HG03378 (cell line): ENCODE measurements around the gene SIPA1L2.

Experiments used
- ATAC-seq: cut with Tn5 transposase; IDR thresholded peaks from one replicate; pipeline ENCODE4 v1.9.1; 2021; ENCODE audit warnings: mild to moderate bottlenecking, moderate library complexity; ENCODE audit not compliant: unreplicated experiment

Gene SIPA1L2

DNA sequence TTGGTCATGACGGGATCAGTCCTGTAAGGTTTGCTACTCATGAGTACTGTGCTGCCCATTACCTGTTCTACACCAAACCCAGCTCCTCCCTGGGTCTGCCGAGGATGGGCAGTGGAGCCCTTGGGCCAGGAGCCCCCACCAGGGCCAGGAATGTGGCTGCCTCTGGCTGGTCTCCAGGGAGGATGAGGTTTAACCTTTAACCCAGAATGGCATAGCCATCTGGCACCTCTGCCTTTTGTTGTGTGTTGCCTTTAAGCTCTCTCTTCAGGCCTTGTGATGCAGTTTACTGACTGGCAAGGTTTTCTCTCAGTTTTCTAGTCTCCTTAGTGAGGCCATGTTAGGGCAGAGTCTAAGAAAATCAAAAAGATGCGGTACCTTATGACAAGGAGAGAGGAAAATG is 38.6 kb downstream of the SIPA1L2 start:
- no peak for ATAC-seq

DNA sequence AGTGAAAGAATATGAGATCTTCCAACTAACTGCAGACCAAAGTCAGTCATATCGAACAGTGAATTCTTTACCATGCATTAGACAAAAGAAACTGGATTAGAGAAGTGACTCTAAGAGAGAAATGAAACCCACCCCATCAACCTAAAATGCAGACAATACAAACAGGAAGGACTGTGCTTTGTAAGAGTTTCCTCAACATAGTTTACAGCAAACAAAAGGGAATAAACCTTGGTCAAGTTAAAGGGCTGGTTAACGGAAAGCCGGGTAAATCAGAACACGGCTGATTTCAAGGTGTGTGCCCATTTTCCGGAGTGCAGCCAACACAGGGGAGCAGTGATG is 39.2 kb downstream of the SIPA1L2 start:
- peak; percentile 59 for ATAC-seq

DNA sequence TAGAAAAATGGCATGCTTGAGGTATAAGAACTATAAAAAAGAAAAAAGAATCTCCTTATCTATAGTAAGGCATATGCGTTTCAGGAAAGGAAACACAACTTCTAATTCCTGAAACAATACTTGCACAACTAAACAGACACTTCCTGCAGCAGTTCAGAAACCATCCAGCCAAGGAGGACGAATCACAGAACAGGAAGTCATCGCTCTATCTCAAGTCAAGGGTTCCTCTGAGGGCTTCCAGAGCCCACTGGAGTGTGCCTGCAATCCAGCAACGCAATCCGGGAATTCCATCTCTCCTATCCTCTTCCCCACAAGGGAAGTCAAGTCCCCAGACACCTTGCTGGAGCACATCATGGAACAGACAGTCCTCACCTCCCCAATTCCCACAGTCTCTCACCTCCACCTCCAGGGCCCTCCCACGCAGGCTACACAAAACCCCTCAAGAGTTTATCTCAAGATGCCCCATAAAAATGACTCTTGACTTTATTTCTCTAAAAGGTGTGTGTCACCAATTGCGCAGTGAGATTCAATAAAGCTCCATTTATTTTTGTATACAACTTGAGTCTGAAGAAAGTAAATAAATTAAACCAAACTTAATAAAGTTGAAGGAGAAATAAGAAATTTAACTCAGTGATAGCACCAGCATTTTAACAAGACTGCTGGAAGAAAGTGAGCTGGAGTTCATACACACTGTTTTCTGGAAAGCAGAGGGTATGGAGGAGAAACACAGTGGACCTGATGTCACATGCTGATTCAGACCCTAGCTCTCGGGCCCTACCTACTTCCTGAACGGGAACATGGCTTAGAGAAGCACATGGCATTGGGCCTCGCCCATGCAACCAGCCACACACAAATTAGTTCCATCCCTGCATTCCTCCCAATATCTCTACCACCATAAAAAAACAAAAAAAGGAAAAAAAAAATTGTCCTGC is 39.9 kb downstream of the SIPA1L2 start:
- peak; percentile 23 for ATAC-seq

DNA sequence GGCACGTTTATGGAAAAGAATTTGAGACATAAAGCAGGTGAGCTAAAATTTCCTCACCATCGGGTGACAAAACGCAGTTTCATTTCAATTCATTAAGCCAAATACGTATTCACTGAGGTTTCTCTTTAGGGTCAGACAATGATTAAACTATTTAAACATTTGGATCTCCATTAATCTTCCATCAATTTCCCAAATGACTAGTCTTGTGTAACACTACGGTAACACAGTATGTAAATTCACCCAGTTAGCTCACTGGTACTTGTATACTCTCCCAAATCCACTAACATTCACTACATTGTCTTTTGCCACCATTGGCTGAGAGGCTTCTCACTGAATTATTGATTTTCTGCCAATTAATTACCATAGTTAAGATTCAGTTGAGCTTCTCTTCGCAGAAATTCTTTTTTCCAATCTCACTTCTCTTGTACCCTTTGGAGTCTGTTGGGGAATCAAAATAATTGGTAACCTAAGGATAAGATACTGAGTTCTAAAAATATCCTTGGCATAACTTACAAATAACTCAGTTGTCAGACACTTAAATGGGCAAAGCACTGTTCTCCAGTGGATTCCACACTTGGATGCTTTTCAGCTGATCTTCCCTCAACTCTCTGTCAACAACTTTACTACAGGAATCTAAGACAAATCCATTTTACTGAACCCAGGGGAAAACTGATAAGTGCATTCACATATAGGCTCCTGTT is 40.7 kb downstream of the SIPA1L2 start:
- no peak for ATAC-seq

DNA sequence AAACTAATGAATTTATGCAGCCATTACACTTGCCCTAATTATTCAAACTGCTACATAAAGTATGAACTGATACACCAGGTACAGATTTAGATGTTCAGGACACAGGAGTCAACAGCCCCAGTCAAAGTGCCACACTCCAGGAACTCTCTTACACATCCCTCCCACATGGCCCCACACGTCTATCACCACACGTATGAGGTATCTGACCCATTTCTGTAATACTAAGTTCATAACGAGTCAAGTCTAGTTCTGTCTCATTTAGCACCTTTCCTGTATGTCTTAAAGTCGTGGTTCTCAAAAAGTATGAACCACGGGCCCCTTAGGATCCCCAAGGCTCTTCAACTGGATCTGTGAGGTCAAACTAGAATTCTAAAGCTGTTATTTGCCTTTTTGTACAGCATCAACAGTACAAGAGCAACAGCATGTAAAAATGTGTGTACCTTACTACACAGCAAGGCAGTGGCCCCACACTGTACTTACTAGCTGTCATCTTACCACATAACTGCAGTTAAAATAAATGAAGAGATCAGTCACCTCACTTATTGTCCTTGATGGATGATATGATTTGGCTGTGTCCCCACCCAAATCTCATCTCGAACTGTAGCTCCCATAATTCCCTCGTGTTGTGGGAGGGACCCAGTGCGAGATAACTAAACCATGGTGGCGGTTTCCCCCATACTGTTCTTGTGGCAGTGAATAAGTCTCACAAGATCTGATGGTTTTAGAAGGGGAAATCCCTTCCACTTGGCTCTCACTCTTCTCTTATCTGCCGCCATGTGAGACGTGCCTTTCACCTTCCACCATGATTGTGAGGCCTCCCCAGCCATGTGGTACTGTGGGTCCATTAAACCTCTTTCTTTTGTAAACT is 42.6 kb downstream of the SIPA1L2 start:
- ATAC-seq = no peak

DNA sequence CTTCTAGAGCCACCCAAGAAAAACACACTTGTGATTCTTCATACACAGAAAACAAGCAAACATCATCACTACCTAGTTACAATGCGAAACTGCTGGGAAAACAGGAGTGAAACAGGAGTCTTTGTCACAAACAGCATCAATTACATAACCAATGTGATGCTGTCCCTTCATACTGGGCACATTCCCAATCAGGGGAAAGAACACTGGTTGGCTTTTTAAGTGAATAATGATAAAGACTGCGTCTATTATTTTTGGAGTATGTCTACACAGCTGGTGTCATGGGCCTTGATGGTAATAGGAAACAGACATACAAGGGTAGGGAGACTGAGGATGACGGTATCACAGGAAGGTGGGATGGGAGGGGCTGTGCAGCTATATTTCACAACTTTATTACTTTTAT is 43.3 kb downstream of the SIPA1L2 start:
- no peak for ATAC-seq

DNA sequence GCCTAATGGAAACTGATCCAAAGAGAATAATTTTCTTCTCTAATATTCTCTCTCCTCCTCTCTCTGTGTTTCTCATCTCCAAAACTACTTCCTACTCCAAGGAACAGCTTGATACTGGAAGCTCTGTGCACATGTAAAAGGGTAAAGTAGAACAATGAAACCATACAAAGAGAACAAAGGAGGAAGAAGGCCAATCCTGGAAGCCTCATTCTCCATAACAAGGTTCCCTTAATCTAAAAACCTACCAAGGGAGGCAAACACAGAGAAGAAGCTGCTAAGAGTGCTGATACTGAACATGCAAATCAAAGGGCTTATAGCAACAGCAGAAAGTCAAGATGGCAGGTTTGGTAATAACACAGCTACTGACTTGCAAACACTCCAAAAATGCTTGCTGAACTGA is 44.4 kb downstream of the SIPA1L2 start:
- no peak for ATAC-seq

DNA sequence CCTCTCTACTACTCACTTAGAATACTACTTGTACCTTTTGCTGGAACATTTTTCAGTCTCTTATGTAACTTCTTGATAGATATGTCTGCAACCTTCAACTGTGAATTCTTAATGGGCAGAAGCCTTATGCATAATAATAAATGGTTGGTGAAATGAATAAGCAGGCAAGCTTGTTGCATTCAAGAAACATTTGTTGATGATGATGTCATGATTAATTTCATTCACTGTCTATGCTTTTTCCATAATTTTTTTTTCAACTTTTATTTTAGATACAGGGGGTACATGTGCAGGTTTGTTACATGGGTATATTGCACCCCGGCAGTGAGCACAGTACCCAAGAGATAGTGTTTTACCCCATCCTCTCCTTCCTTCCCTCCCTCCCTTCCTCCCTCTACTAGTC is 48.0 kb downstream of the SIPA1L2 start:
- ATAC-seq = no peak
